Measurements from ENCODE around the gene MAVS. TPM values are rescaled to one million over a fixed set of nuclear protein-coding genes. Genes with fewer than 3 reads are reported as not detected.
"Not testable (repeated sequence)": the region's sequence is repeated elsewhere in the genome, so short reads cannot be mapped to it uniquely, and the experiment has no call there.

The MAVS gene
- total and polyA plus RNA-seq, 3 donors from 2014 or later: 14.5 to 34.6 (median 28.5) TPM

DNA sequence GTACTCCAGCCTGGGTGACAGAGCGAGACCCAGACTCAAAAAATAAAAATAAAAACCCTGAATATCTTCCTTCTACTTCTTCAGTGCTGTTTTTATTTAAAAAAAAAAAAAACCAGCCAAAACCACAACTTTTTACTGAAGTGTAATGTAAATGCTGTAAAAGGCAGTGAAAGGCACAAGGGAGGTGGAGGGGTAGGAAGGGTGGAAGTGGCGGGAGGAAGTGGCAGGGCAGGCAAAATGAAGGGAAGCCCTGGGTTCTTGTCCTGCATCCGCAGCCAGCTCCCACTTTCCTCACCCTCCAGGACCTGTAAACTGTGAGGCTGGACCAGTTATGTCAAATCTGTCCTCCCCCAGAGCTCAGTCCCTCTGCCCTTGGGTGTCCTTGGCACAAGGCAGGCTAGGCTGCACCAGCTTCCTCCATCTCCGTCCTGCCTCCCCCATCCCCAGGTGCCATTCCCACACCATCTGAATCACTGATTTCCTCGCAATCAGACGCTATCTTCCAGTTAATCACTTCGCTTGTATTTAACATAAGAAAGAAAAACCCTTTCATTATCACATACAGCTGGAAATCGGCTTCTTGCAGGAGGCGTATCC, 28.8 kb downstream of the MAVS start:
- intact Hi-C loops (cut with DNase I; ENCODE audit: low total_unique reads): no loop called here
- no peaks in the 10 kb centered on the region for H3K9me3 ChIP-seq
- no peak for DNase-seq
- H3K27me3 ChIP-seq: no peaks in the 10 kb centered on the region
- WGBS, 2 donors: 50 to 61% methylated on average over 9 of the region's 9 CpGs
- TF ChIP-seq, protein P1, sequence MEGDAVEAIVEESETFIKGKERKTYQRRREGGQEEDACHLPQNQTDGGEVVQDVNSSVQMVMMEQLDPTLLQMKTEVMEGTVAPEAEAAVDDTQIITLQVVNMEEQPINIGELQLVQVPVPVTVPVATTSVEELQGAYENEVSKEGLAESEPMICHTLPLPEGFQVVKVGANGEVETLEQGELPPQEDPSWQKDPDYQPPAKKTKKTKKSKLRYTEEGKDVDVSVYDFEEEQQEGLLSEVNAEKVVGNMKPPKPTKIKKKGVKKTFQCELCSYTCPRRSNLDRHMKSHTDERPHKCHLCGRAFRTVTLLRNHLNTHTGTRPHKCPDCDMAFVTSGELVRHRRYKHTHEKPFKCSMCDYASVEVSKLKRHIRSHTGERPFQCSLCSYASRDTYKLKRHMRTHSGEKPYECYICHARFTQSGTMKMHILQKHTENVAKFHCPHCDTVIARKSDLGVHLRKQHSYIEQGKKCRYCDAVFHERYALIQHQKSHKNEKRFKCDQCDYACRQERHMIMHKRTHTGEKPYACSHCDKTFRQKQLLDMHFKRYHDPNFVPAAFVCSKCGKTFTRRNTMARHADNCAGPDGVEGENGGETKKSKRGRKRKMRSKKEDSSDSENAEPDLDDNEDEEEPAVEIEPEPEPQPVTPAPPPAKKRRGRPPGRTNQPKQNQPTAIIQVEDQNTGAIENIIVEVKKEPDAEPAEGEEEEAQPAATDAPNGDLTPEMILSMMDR (IDR thresholded peaks at IDR 0.05): no peak
- TF ChIP-seq POLR2A (IDR thresholded peaks at IDR 0.05): no peak
- no peaks in the 10 kb centered on the region for H3K36me3 ChIP-seq (ENCODE audit: low read depth, missing control alignments)
- no peak overlapping the region for H3K4me3 ChIP-seq
- H3K27ac ChIP-seq: no peak overlapping the region
- H3K4me1 ChIP-seq: no peaks in the 10 kb centered on the region

DNA sequence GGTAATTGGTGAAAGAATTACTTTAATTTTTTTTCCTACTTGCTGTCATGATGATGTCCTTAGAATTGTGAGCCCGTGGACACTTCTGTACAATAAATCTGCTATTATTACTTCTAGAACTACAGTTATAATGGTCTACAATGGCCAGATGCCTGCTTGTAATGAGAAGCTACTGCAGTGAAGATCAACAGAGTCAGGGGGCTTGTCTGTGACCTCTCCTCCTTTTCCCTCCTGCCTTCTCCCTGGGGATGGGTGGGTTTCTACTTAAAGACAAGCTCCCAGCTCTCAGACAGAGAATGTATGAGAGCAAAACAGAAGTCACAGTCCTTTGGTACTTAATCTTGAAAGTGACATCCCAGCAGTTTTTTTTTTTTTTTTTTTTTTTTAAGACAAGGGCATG, 29.4 kb downstream of the MAVS start:
- Histone ChIP-seq H3K4me1 (no peaks in the 10 kb centered on the region), H3K27ac (no peak overlapping the region), H3K9me3 (no peaks in the 10 kb centered on the region), H3K36me3 (ENCODE audit: low read depth, missing control alignments) (no peaks in the 10 kb centered on the region), H3K4me3 (no peak overlapping the region), H3K27me3 (no peaks in the 10 kb centered on the region)
- 40 to 50% methylated on average over 1 of the region's 1 CpG for WGBS, 2 donors
- TF ChIP-seq, protein P1 (IDR thresholded peaks at IDR 0.05): no peak
- no peak for TF ChIP-seq POLR2A (IDR thresholded peaks at IDR 0.05)
- DNase-seq: no peak
- intact Hi-C loops (cut with DNase I; ENCODE audit: low total_unique reads): no loop called here

DNA sequence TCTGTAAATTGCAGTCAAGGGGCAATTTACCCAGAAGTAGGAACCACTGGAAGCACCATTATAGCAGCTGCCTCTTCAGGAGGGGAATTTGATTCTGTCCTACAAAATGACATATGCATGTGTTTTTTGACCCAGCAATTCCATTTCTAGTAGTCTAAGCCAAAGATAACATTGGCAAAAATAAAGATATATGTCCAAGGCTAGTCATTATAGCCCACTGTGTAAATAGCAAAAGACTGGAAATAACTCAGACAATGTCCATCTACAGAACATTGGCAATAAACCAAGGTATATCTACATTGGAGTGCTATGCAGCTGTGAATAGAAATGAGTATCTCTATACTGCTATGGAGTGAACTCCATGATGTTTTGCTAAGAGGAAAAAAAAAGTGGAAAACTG, 30.0 kb downstream of the MAVS start:
- TF ChIP-seq, protein P1 (IDR thresholded peaks at IDR 0.05): no peak
- TF ChIP-seq POLR2A (IDR thresholded peaks at IDR 0.05): no peak

DNA sequence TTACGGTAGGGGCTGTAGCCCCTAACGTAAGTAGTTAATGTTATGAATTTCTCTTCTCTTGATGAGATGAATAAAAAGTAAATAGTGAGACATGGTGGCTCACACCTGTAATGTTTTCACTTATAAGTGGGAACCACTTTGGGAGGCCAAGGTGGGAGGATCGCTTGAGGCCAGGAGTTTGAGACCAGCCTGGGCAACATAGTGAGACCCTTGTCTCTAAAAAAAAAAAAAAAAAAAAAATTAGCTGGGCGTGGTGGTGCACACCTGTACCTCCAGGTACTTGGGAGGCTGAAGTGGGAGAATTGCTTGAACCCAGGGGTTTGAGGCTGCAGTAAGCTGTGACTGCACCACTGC, 32.3 kb downstream of the MAVS start:
- H3K27ac ChIP-seq; intact Hi-C loops (cut with DNase I; ENCODE audit: low total_unique reads); H3K36me3 ChIP-seq (ENCODE audit: low read depth, missing control alignments); H3K27me3 ChIP-seq; H3K4me3 ChIP-seq; H3K4me1 ChIP-seq; DNase-seq; H3K9me3 ChIP-seq: not testable (repeated sequence)
- 95 to 97% methylated on average over 4 of the region's 4 CpGs for WGBS, 2 donors

More for the DNA sequence above, 30.0 kb downstream of the MAVS start:
- no peaks in the 10 kb centered on the region for H3K27me3 ChIP-seq
- no peak overlapping the region for H3K27ac ChIP-seq
- no peaks in the 10 kb centered on the region for H3K9me3 ChIP-seq
- no peak overlapping the region for H3K4me3 ChIP-seq
- H3K4me1 ChIP-seq: no peaks in the 10 kb centered on the region
- no peak for DNase-seq
- intact Hi-C loops (cut with DNase I; ENCODE audit: low total_unique reads): no loop called here
- H3K36me3 ChIP-seq (ENCODE audit: low read depth, missing control alignments): no peaks in the 10 kb centered on the region

DNA sequence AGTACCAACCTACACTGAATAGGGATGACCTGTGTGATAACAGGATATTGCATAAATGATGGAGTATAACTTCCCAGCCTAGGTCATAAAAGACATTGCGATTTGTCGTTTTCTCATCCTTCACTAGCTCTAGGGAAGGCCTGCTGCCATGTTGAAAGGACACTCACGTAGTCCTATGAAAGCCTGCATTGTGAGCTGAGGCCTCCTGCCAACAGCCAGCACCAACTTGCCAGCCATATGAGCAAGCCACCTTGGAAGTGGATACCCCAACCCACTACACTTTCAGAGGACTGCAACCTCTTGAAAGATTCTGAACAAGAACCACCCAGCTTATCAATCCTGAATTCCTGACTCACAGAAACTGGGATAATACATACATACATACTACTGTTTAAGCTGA, 39.1 kb downstream of the MAVS start:
- Histone ChIP-seq H3K4me1 (peaks cover 6% of the 10 kb centered on the region), H3K27ac (no peak overlapping the region), H3K4me3 (no peak overlapping the region), H3K36me3 (ENCODE audit: low read depth, missing control alignments) (no peaks in the 10 kb centered on the region), H3K27me3 (no peaks in the 10 kb centered on the region), H3K9me3 (no peaks in the 10 kb centered on the region)
- intact Hi-C loops (cut with DNase I; ENCODE audit: low total_unique reads): no loop called here
- WGBS, 2 donors: 95 to 96% methylated on average over 3 of the region's 3 CpGs
- TF ChIP-seq POLR2A (IDR thresholded peaks at IDR 0.05): no peak
- TF ChIP-seq, protein P1 (IDR thresholded peaks at IDR 0.05): no peak
- no peak for DNase-seq

Measured in testis (tissue), 3 donors.